HepG2 (cell line): ENCODE results near the gene LSR. TPM values are rescaled to one million over a fixed set of nuclear protein-coding genes. Genes with fewer than 3 reads are reported as not detected.

Source experiments
- AGO2 ChIP-seq: fragments of 200-400 bp; formaldehyde crosslinking; optimal IDR thresholded peaks from 2 replicates; pipeline ENCODE3; 2017; ENCODE audit warnings: mild to moderate bottlenecking, low read depth, low read length, moderate library complexity
- ARID5B ChIP-seq: IDR thresholded peaks from 2 replicates; pipeline ENCODE4 v1.4.0; 2020; ENCODE audit warnings: mild to moderate bottlenecking, missing genetic modification reagents
- ETV6 ChIP-seq: sonication (generic); formaldehyde crosslinking; conservative IDR thresholded peaks from 2 replicates; pipeline ENCODE4 v1.4.0; 2020; ENCODE audit warnings: missing genetic modification reagents
- HOXA3 ChIP-seq: sonication (generic); formaldehyde crosslinking; IDR thresholded peaks from 2 replicates; pipeline ENCODE4 v1.5.0; 2020; ENCODE audit warnings: missing genetic modification reagents
- JDP2 ChIP-seq: sonication (generic); formaldehyde crosslinking; IDR thresholded peaks from 2 replicates; pipeline ENCODE4 v1.8.1; 2022; ENCODE audit warnings: missing genetic modification reagents, borderline replicate concordance
- KAT8 ChIP-seq: IDR thresholded peaks from 2 replicates; pipeline ENCODE4 v1.6.1; 2016; ENCODE audit warnings: missing genetic modification reagents, missing compliant biosample characterization
- NBN ChIP-seq: fragments of 450-650 bp; conservative IDR thresholded peaks from 2 replicates; pipeline ENCODE4 v1.6.1; 2017
- ZFY ChIP-seq: sonication (generic); formaldehyde crosslinking; IDR thresholded peaks from 2 replicates; pipeline ENCODE4 v1.4.0; 2020; ENCODE audit warnings: missing genetic modification reagents
- ZNF275 ChIP-seq: sonication (generic); formaldehyde crosslinking; IDR thresholded peaks from 2 replicates; pipeline ENCODE4 v1.8.0; 2022; ENCODE audit warnings: missing genetic modification reagents, mild to moderate bottlenecking, inconsistent platforms, borderline replicate concordance
- ZNF503 ChIP-seq: sonication (generic); formaldehyde crosslinking; IDR thresholded peaks from 2 replicates; pipeline ENCODE4 v1.4.0; 2020; ENCODE audit warnings: missing genetic modification reagents
- ZNF558 ChIP-seq: sonication (generic); formaldehyde crosslinking; IDR thresholded peaks from 2 replicates; pipeline ENCODE4 v1.9.0; 2022; ENCODE audit warnings: mild to moderate bottlenecking, missing genetic modification reagents, borderline replicate concordance
- ZNF607 ChIP-seq: sonication (generic); formaldehyde crosslinking; IDR thresholded peaks from 2 replicates; pipeline ENCODE4 v1.5.1; 2020; ENCODE audit warnings: missing genetic modification reagents, mild to moderate bottlenecking, borderline replicate concordance
- polyA plus RNA-seq, 8 experiments: library from polyadenylated mRNA; depleted of rRNA in 3 of 8; stranded (reverse) in 7 of 8; unstranded in 1 of 8; fragments of >200 nt; fragmentation: Illumina TruSeq in 4 of 8; extraction: Trizol in 4 of 8; gene quantifications; 2 replicates each; pipeline versions ENCODE4 v1.2.1 to v1.2.3, GENCODE V29; 2011 to 2016; ENCODE audit warnings: low read depth in 4 of 8, missing spikeins in 1 of 8, mixed read lengths in 1 of 8; ENCODE audit not compliant: insufficient read depth in 1 of 8
- total RNA-seq, 5 experiments: library from RNA; depleted of rRNA; stranded (reverse); fragments of >200 nt; fragmentation: Illumina TruSeq; extraction: Trizol; gene quantifications; 2 replicates each; pipeline ENCODE4 v1.2.3, GENCODE V29; 2016; ENCODE audit warnings: low read depth in 1 of 5
- TF ChIP-seq, protein P1 (sequence below): sonication (generic); formaldehyde crosslinking; IDR thresholded peaks from 2 replicates; pipeline ENCODE4 v1.8.0; 2022; ENCODE audit warnings: missing genetic modification reagents, mild to moderate bottlenecking, borderline replicate concordance
- TF ChIP-seq, protein P2 (sequence below): sonication (generic); formaldehyde crosslinking; IDR thresholded peaks from 2 replicates; pipeline ENCODE4 v1.5.0; 2020; ENCODE audit warnings: missing genetic modification reagents
- TF ChIP-seq, protein P3 (sequence below): sonication (generic); formaldehyde crosslinking; IDR thresholded peaks from 2 replicates; pipeline ENCODE4 v1.5.0; 2020; ENCODE audit warnings: mild to moderate bottlenecking, missing genetic modification reagents, borderline replicate concordance

LSR gene
- total and polyA plus RNA-seq, 2 of the 13 experiments (the other 11 are each of a cell fraction or from before 2014, with no cell fraction given) = 29.2 to 79.2 TPM

GRCh38 chr19:35267353-35267817, 18.6 kb downstream of the LSR start (continued):
- TF ChIP-seq, protein P1, sequence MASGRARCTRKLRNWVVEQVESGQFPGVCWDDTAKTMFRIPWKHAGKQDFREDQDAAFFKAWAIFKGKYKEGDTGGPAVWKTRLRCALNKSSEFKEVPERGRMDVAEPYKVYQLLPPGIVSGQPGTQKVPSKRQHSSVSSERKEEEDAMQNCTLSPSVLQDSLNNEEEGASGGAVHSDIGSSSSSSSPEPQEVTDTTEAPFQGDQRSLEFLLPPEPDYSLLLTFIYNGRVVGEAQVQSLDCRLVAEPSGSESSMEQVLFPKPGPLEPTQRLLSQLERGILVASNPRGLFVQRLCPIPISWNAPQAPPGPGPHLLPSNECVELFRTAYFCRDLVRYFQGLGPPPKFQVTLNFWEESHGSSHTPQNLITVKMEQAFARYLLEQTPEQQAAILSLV (CRISPR knock-in tag) = 0 out of 2 replicates have a peak, but pooled peaks have one; percentile 25
- TF ChIP-seq, protein P2, sequence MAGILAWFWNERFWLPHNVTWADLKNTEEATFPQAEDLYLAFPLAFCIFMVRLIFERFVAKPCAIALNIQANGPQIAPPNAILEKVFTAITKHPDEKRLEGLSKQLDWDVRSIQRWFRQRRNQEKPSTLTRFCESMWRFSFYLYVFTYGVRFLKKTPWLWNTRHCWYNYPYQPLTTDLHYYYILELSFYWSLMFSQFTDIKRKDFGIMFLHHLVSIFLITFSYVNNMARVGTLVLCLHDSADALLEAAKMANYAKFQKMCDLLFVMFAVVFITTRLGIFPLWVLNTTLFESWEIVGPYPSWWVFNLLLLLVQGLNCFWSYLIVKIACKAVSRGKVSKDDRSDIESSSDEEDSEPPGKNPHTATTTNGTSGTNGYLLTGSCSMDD (CRISPR knock-in tag) = no peak
- TF ChIP-seq ZNF558 (CRISPR knock-in tag) (peak; percentile 81; the same call in 1 of the 2 replicates), ZNF275 (CRISPR knock-in tag) (0 out of 2 replicates have a peak, but pooled peaks have one; percentile 36), ETV6 (CRISPR knock-in tag) (0 out of 2 replicates have a peak, but pooled peaks have one; percentile 13), ZFY (CRISPR knock-in tag) (peak; percentile 44; the same call in 1 of the 2 replicates), ARID5B (CRISPR knock-in tag) (0 out of 2 replicates have a peak, but pooled peaks have one; percentile 10), HOXA3 (no peak), AGO2 (peak; percentile 95), ZNF503 (CRISPR knock-in tag) (0 out of 2 replicates have a peak, but pooled peaks have one; percentile 1), JDP2 (CRISPR knock-in tag) (no peak), NBN (no peak), KAT8 (0 out of 2 replicates have a peak, but pooled peaks have one; percentile 16), ZNF607 (peak; percentile 57; the same call in 1 of the 2 replicates)
- TF ChIP-seq, protein P3, sequence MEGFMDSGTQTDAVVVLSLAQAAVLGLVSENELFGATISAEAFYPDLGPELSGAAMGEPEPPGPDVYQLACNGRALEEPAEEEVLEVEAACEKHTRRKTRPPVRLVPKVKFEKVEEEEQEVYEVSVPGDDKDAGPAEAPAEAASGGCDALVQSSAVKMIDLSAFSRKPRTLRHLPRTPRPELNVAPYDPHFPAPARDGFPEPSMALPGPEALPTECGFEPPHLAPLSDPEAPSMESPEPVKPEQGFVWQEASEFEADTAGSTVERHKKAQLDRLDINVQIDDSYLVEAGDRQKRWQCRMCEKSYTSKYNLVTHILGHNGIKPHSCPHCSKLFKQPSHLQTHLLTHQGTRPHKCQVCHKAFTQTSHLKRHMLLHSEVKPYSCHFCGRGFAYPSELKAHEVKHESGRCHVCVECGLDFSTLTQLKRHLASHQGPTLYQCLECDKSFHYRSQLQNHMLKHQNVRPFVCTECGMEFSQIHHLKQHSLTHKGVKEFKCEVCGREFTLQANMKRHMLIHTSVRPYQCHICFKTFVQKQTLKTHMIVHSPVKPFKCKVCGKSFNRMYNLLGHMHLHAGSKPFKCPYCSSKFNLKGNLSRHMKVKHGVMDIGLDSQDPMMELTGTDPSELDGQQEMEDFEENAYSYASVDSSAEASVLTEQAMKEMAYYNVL (CRISPR knock-in tag) = 0 out of 2 replicates have a peak, but pooled peaks have one; percentile 23
